Liver (tissue), 9 donors: ENCODE results near the gene GLI3. TPM values are rescaled to one million over a fixed set of nuclear protein-coding genes. Genes with fewer than 3 reads are reported as not detected.
"Not testable (repeated sequence)": the region's sequence is repeated elsewhere in the genome, so short reads cannot be mapped to it uniquely, and the experiment has no call there.

Experiments
- DNase-seq: peaks from one replicate; pipeline ENCODE4 v3.0.0-alpha.2; 2017; ENCODE audit warnings: low spot score
- H3K27ac ChIP-seq, 2 donors: one replicate each; pipeline ENCODE4 v1.7.0; 2013; ENCODE audit warnings: inconsistent platforms in 2 of 2, low read length in 2 of 2, control low read depth in 1 of 2, low read depth in 1 of 2, mild to moderate bottlenecking in 1 of 2
- H3K27me3 ChIP-seq, 4 donors: one replicate each; pipeline versions ENCODE4 v1.6.1 to v1.7.0; 2013; ENCODE audit warnings: low read length in 3 of 4, inconsistent platforms in 1 of 4, mild to moderate bottlenecking in 1 of 4, moderate library complexity in 1 of 4; ENCODE audit not compliant: control insufficient read depth in 4 of 4, insufficient read depth in 4 of 4
- H3K36me3 ChIP-seq, 4 donors: one replicate each; pipeline versions ENCODE4 v1.6.1 to v1.7.0; 2013; ENCODE audit warnings: low read length in 3 of 4, mild to moderate bottlenecking in 3 of 4, low read depth in 1 of 4, moderate library complexity in 1 of 4; ENCODE audit not compliant: control insufficient read depth in 4 of 4, insufficient read depth in 3 of 4
- H3K4me1 ChIP-seq, 4 donors: one replicate each; pipeline versions ENCODE4 v1.6.1 to v1.7.0; 2013; ENCODE audit warnings: low read length in 3 of 4, mild to moderate bottlenecking in 3 of 4, moderate library complexity in 1 of 4; ENCODE audit not compliant: control insufficient read depth in 4 of 4, insufficient read depth in 4 of 4
- H3K4me3 ChIP-seq, 3 donors: one replicate each; pipeline versions ENCODE4 v1.6.1 to v1.7.0; 2013; ENCODE audit warnings: low read length in 3 of 3, control low read depth in 1 of 3, low read depth in 1 of 3, mild to moderate bottlenecking in 1 of 3
- H3K9ac ChIP-seq, 2 donors: one replicate each; pipeline ENCODE4 v1.7.0; 2013; ENCODE audit warnings: low read length in 2 of 2, mild to moderate bottlenecking in 2 of 2, moderate library complexity in 2 of 2, control low read depth in 1 of 2, low read depth in 1 of 2
- H3K9me3 ChIP-seq, 4 donors: one replicate each; pipeline versions ENCODE4 v1.6.1 to v1.7.0; 2013; ENCODE audit warnings: low read length in 3 of 4; ENCODE audit not compliant: control insufficient read depth in 4 of 4
- EGR1 ChIP-seq, 2 donors: IDR thresholded peaks; 2 replicates each; pipeline ENCODE4 v1.6.1; 2016 to 2018; ENCODE audit warnings: antibody characterized with exemption in 2 of 2, low read depth in 2 of 2
- GABPA ChIP-seq, 2 donors: IDR thresholded peaks in 1 of 2; conservative IDR thresholded peaks in 1 of 2; 2 replicates each; pipeline ENCODE4 v1.6.1; 2016; ENCODE audit warnings: antibody characterized with exemption in 2 of 2, mild to moderate bottlenecking in 1 of 2, moderate library complexity in 1 of 2
- HNF4A ChIP-seq, 2 donors: conservative IDR thresholded peaks; 2 replicates each; pipeline ENCODE4 v1.6.1; 2016; ENCODE audit warnings: antibody characterized with exemption in 2 of 2, mild to moderate bottlenecking in 2 of 2
- HNF4G ChIP-seq: IDR thresholded peaks from 2 replicates; pipeline ENCODE4 v1.6.1; 2016; ENCODE audit warnings: antibody characterized with exemption
- JUND ChIP-seq, 2 donors: IDR thresholded peaks; 2 replicates each; pipeline ENCODE4 v1.6.1; 2016; ENCODE audit warnings: antibody characterized with exemption in 2 of 2
- MAX ChIP-seq: IDR thresholded peaks from 2 replicates; pipeline ENCODE4 v1.6.1; 2016; ENCODE audit warnings: antibody characterized with exemption
- RAD21 ChIP-seq, 2 donors: IDR thresholded peaks; 2 replicates each; pipeline ENCODE4 v1.6.1; 2016; ENCODE audit warnings: antibody characterized with exemption in 2 of 2, mild to moderate bottlenecking in 2 of 2
- REST ChIP-seq: IDR thresholded peaks from 2 replicates; pipeline ENCODE4 v1.6.1; 2016; ENCODE audit warnings: antibody characterized with exemption, mild to moderate bottlenecking
- TAF1 ChIP-seq: conservative IDR thresholded peaks from 2 replicates; pipeline ENCODE4 v1.6.1; 2016; ENCODE audit warnings: antibody characterized with exemption, mild to moderate bottlenecking
- YY1 ChIP-seq: IDR thresholded peaks from 2 replicates; pipeline ENCODE4 v1.6.1; 2016; ENCODE audit warnings: antibody characterized with exemption, mild to moderate bottlenecking
- WGBS: extraction: QIAGEN DNeasy Blood & Tissue Kit; methylation state at CpG from one replicate; pipeline ENCODE4 v1.1.7; 2013; 5-methylcytosine and 5-hydroxymethylcytosine counted together
- polyA plus RNA-seq, 2 donors: library from polyadenylated mRNA; stranded (reverse) in 1 of 2; unstranded in 1 of 2; fragments of 200-250 nt in 1 of 2; fragments of >200 nt in 1 of 2; fragmentation: Nextera tagmentation in 1 of 2; extraction: Ambion mirVana in 1 of 2; gene quantifications; one replicate each; pipeline versions ENCODE4 v1.2.1 to v1.2.3, GENCODE V29; 2013 to 2015
- total RNA-seq, 2 donors: library from RNA; depleted of rRNA; stranded (reverse); fragments of >200 nt; gene quantifications; one replicate each; pipeline ENCODE4 v1.2.3, GENCODE V29; 2014
- TF ChIP-seq, protein P1 (sequence below): IDR thresholded peaks from 2 replicates; pipeline ENCODE4 v1.6.1; 2016; ENCODE audit warnings: antibody characterized with exemption
- donor health status: healthy.
- donor health status: healthy.
- donor health status: healthy.
- donor health status: healthy.
- donor health status: healthy.

The GLI3 gene
- total and polyA plus RNA-seq, 4 donors: 0.09 to 0.42 (median 0.26) TPM

DNA sequence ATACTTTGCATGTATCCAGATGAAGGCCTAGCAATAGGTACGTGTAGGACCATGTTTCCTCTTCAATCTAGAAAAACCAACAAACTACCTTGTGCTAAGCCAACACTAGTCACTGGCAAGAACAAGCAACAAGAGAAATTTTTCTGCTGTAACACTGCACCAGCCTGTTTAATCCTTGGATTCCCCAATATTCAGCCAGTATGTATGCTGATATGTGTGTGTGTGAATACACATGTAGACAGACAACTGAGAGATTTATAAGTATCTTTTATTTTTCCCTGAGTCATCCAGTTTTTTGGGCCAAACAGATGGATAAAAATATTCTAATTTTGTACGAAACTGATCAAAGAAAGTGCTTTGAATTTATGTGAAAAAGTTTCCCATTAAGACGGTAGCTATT, 26.2 kb downstream of the GLI3 start (continued):
- TF ChIP-seq REST (no peak), RAD21 (IDR thresholded peaks at IDR 0.05) (no peak), GABPA (IDR thresholded peaks at IDR 0.05 in 1 of 2, conservative IDR thresholded peaks at IDR 0.05 in 1 of 2) (no peak), JUND (IDR thresholded peaks at IDR 0.05) (no peak), TAF1 (no peak), YY1 (no peak), EGR1 (IDR thresholded peaks at IDR 0.05; ENCODE audit: low read depth in 2 of 2) (no peak), HNF4G (no peak), HNF4A (conservative IDR thresholded peaks at IDR 0.05) (no peak)

- Histone ChIP-seq H3K9me3 (no peaks in the 10 kb centered on the region), H3K9ac (no peak overlapping the region), H3K4me3 (no peak overlapping the region), H3K27ac (no peak overlapping the region), H3K4me1 (no peaks in the 10 kb centered on the region), H3K27me3 (peaks cover 0 to 7% (median 0%) of the 10 kb centered on the region in 4 donors), H3K36me3 (no peaks in the 10 kb centered on the region)
- 79% methylated on average over 3 of the region's 3 CpGs for WGBS
- TF ChIP-seq EGR1 (IDR thresholded peaks at IDR 0.05; ENCODE audit: low read depth in 2 of 2) (no peak), HNF4G (no peak), TAF1 (no peak), GABPA (IDR thresholded peaks at IDR 0.05 in 1 of 2, conservative IDR thresholded peaks at IDR 0.05 in 1 of 2) (no peak)
- DNase-seq: no peak
These were observed 26.7 kb downstream of the GLI3 start for GRCh38 chr7:42210333-42210732.

DNA sequence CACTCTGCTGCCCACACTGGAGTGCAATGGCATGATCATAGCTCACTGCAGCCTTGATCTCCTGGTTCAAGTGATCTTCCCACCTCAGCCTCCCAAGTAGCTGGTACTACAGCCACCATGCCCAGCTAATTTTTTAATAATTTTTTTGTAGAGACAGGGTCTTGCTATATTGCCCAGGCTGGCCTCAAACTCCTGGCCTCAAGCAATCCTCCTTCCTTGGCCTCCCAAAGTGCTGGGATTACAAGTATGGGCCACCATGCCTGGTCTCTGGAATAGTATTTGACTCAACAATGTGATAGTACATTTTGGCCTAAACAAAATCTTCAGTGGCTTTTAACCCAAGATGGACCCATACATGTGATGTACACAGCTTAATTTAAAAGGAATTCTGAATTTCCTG, 27.9 kb downstream of the GLI3 start:
- not testable (repeated sequence) for H3K36me3 ChIP-seq, DNase-seq, H3K27ac ChIP-seq, H3K27me3 ChIP-seq, H3K4me3 ChIP-seq, H3K4me1 ChIP-seq, H3K9me3 ChIP-seq, H3K9ac ChIP-seq

GRCh38 chr7:42208572-42208971, 28.4 kb downstream of the GLI3 start:
- no peaks in the 10 kb centered on the region for H3K36me3 ChIP-seq
- H3K9ac ChIP-seq: no peak overlapping the region
- H3K4me1 ChIP-seq: no peaks in the 10 kb centered on the region
- TF ChIP-seq MAX: no peak
- TF ChIP-seq, protein P1, sequence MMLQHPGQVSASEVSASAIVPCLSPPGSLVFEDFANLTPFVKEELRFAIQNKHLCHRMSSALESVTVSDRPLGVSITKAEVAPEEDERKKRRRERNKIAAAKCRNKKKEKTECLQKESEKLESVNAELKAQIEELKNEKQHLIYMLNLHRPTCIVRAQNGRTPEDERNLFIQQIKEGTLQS: no peak
- H3K9me3 ChIP-seq: no peaks in the 10 kb centered on the region
- H3K27me3 ChIP-seq: peaks cover 0 to 3% (median 0%) of the 10 kb centered on the region in 4 donors
- H3K4me3 ChIP-seq: no peak overlapping the region
- no peak overlapping the region for H3K27ac ChIP-seq
- no peak for DNase-seq
